DND-41 (cell line): ENCODE measurements around the gene THSD7A.

ENCODE experiments used
- ATAC-seq: fragments of 200-7000 bp; cut with Tn5 transposase; 3 replicates; pipeline ENCODE4 v1.9.1; 2021; ENCODE audit warnings: low read depth; ENCODE audit not compliant: insufficient read depth
- DNase-seq: peaks from one replicate; pipeline ENCODE4 v3.0.0-alpha.2; 2020
- H2AFZ ChIP-seq: 2 replicates; pipeline ENCODE4 v1.6.0; 2012; ENCODE audit warnings: low read depth, low read length
- H3K27ac ChIP-seq: 2 replicates; pipeline ENCODE4 v1.5.1; 2012; ENCODE audit warnings: low read length, inconsistent platforms
- H3K27me3 ChIP-seq: fragments of 200-600 bp; sonication (generic); 2 replicates; pipeline ENCODE4 v1.6.0; 2012; ENCODE audit warnings: low read length, mild to moderate bottlenecking, inconsistent platforms; ENCODE audit not compliant: insufficient read depth, poor library complexity
- H3K36me3 ChIP-seq: 2 replicates; pipeline ENCODE4 v1.5.1; 2012; ENCODE audit warnings: low read length, inconsistent platforms; ENCODE audit not compliant: insufficient read depth
- H3K4me1 ChIP-seq: 2 replicates; pipeline ENCODE4 v1.5.1; 2012; ENCODE audit warnings: mild to moderate bottlenecking, low read length; ENCODE audit not compliant: insufficient read depth
- H3K4me2 ChIP-seq: 2 replicates; pipeline ENCODE4 v1.6.0; 2012; ENCODE audit warnings: mild to moderate bottlenecking, moderate library complexity, low read length, inconsistent platforms; ENCODE audit not compliant: insufficient read depth
- H3K4me3 ChIP-seq, 2 experiments: fragments of 200-600 bp in 1 of 2; shearing (Covaris generic) in 1 of 2; 2 replicates each; pipeline ENCODE4 v1.5.1; 2012 to 2016; ENCODE audit warnings: inconsistent platforms in 2 of 2, low read length in 2 of 2, mild to moderate bottlenecking in 2 of 2, low read depth in 1 of 2, moderate library complexity in 1 of 2
- H3K79me2 ChIP-seq: 2 replicates; pipeline ENCODE4 v1.6.0; 2012; ENCODE audit warnings: low read length, inconsistent platforms; ENCODE audit not compliant: insufficient read depth
- H3K9ac ChIP-seq: 2 replicates; pipeline ENCODE4 v1.6.0; 2012; ENCODE audit warnings: low read depth, mild to moderate bottlenecking, inconsistent platforms, low read length, moderate library complexity
- H3K9me3 ChIP-seq: 2 replicates; pipeline ENCODE4 v1.5.1; 2012; ENCODE audit warnings: low read length, moderate library complexity, mild to moderate bottlenecking, inconsistent platforms; ENCODE audit not compliant: insufficient read depth, severe bottlenecking
- H4K20me1 ChIP-seq: 2 replicates; pipeline ENCODE4 v1.6.0; 2012; ENCODE audit warnings: low read length; ENCODE audit not compliant: insufficient read depth
- EZH2 ChIP-seq: IDR thresholded peaks from 3 replicates; pipeline ENCODE4 v1.6.1; 2012; ENCODE audit warnings: borderline replicate concordance, low read depth, mild to moderate bottlenecking, moderate library complexity, low read length, inconsistent platforms; ENCODE audit not compliant: severe bottlenecking
- TF ChIP-seq, protein P1 (sequence below): IDR thresholded peaks from 2 replicates; pipeline ENCODE4 v1.5.1; 2012; ENCODE audit warnings: borderline replicate concordance, low read length, moderate library complexity, mild to moderate bottlenecking; ENCODE audit not compliant: poor library complexity, severe bottlenecking; ENCODE audit errors: extremely low read depth

Gene THSD7A

DNA sequence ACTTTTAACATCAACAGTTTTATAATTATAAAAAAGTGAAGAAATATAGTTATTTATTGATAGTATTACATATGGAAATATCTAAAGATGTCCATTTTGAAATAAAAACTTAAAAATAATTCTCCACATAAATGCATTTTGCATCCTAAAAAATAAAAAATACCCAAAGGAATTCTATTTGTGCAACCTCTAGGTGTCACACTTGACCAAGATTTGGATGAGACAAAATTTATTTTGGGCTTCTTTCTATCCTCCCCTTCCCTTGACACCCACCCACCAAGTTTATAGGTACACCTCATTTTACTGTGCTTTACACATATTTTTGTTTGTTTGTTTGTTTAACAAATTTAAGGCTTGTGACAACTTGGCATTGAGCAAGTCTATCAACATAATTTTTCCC, 3.3 kb upstream of the THSD7A start:
- DNase-seq, result no peak
- no peaks in the 10 kb centered on the region for H3K27me3 ChIP-seq

DNA sequence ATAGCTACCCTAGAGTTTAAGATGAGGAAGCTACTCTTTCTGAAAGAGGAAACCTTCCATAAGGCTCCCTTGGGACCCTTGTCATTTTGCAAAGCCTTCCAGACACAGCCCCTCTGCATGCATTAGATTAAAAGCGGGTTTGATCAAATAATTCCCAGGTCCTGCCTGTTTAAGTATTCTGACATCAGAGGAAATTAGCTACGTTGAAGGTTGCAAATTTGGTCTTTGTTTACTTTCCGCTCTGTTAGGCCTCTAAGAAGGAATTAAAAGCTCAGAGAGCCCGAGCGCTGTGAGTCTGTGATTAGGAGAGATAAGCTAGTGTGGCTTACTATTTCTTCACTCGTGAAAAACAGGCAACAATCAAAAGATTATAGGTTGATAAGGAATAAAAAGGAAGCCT, 1.4 kb upstream of the THSD7A start:
- H3K27ac ChIP-seq, result no peak overlapping the region
- H3K79me2 ChIP-seq, result no peaks in the 10 kb centered on the region
- no peak overlapping the region; the same call in 1 of the 2 replicates for H2AFZ ChIP-seq
- peaks cover 9% of the 10 kb centered on the region; the same call in 1 of the 2 replicates for H3K4me1 ChIP-seq
- no peaks in the 10 kb centered on the region for H4K20me1 ChIP-seq
- H3K9ac ChIP-seq, result no peak overlapping the region
- H3K4me2 ChIP-seq, result no peak overlapping the region
- DNase-seq (no peak), ATAC-seq (no peak)
- no peaks in the 10 kb centered on the region for H3K9me3 ChIP-seq
- TF ChIP-seq, protein P1, sequence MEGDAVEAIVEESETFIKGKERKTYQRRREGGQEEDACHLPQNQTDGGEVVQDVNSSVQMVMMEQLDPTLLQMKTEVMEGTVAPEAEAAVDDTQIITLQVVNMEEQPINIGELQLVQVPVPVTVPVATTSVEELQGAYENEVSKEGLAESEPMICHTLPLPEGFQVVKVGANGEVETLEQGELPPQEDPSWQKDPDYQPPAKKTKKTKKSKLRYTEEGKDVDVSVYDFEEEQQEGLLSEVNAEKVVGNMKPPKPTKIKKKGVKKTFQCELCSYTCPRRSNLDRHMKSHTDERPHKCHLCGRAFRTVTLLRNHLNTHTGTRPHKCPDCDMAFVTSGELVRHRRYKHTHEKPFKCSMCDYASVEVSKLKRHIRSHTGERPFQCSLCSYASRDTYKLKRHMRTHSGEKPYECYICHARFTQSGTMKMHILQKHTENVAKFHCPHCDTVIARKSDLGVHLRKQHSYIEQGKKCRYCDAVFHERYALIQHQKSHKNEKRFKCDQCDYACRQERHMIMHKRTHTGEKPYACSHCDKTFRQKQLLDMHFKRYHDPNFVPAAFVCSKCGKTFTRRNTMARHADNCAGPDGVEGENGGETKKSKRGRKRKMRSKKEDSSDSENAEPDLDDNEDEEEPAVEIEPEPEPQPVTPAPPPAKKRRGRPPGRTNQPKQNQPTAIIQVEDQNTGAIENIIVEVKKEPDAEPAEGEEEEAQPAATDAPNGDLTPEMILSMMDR, result no peak
- TF ChIP-seq EZH2, result no peak
- no peak overlapping the region for H3K4me3 ChIP-seq
- no peaks in the 10 kb centered on the region for H3K27me3 ChIP-seq
- no peaks in the 10 kb centered on the region for H3K36me3 ChIP-seq

More for the DNA sequence above, 3.3 kb upstream of the THSD7A start:
- Histone ChIP-seq H3K79me2 (no peaks in the 10 kb centered on the region), H3K4me2 (no peak overlapping the region), H3K9me3 (no peaks in the 10 kb centered on the region), H3K9ac (no peak overlapping the region), H2AFZ (no peak overlapping the region), H3K36me3 (no peaks in the 10 kb centered on the region), H3K4me1 (peaks cover 9% of the 10 kb centered on the region; the same call in 1 of the 2 replicates), H3K4me3 (no peak overlapping the region), H4K20me1 (no peaks in the 10 kb centered on the region), H3K27ac (no peak overlapping the region)
- TF ChIP-seq EZH2, result no peak
- TF ChIP-seq, protein P1, result no peak
- ATAC-seq, result no peak

DNA sequence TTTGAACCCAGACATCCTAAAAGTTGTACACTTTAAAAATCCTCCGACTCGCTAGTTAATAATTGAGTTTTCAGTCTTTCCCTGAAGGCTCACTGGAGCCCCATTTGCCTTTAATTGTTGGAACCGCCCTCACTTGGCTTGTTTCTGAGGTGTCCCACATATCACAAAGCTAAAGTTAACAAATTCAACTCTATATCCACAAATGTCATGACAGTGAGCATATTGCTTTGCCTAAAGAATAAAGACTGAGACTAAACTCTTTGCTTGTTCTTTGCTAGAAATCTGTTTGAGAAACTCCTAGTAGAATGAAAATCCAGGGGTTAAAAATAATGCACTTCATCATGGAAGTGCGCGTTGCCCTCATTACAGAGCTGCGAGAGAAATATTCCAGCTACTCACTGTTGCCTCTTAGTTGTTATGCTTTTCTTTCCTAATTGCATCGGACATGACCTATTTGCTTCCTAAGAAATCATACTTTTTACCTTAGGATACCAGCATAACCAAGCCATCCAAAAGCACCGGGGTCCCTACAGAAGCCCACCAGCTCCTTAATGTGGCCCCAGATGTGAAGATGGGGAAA, 752 bp downstream of the THSD7A start:
- no peak for ATAC-seq
- H3K27ac ChIP-seq, result no peak overlapping the region
- TF ChIP-seq, protein P1, result no peak
- no peak for TF ChIP-seq EZH2
- no peak overlapping the region for H3K4me2 ChIP-seq
- no peak overlapping the region for H3K9ac ChIP-seq
- no peaks in the 10 kb centered on the region for H3K36me3 ChIP-seq
- H4K20me1 ChIP-seq, result no peaks in the 10 kb centered on the region
- no peaks in the 10 kb centered on the region for H3K27me3 ChIP-seq
- no peak for DNase-seq
- H3K9me3 ChIP-seq, result no peaks in the 10 kb centered on the region
- H3K4me1 ChIP-seq, result peaks cover 9% of the 10 kb centered on the region; the same call in 1 of the 2 replicates
- H2AFZ ChIP-seq, result no peak overlapping the region
- no peak overlapping the region for H3K4me3 ChIP-seq
- no peaks in the 10 kb centered on the region for H3K79me2 ChIP-seq
